GM19025 (cell line): ENCODE data around the gene CADM2.

ENCODE experiments used
- ATAC-seq: cut with Tn5 transposase; IDR thresholded peaks from one replicate; pipeline ENCODE4 v1.9.1; 2021; ENCODE audit warnings: mild to moderate bottlenecking, low read depth, moderate library complexity; ENCODE audit not compliant: unreplicated experiment

CADM2 gene

GRCh38 chr3:85737846-85738245 lies 779.1 kb downstream of the CADM2 start:
- no peak for ATAC-seq

GRCh38 chr3:85740561-85740960 lies 781.8 kb downstream of the CADM2 start:
- no peak for ATAC-seq

- no peak for ATAC-seq
Measured at GRCh38 chr3:85758442-85758841, 799.7 kb downstream of the CADM2 start.

- no peak for ATAC-seq
Measured at GRCh38 chr3:85760342-85760741, 801.6 kb downstream of the CADM2 start.

- ATAC-seq = no peak
Measured at GRCh38 chr3:85780806-85781205, 822.0 kb downstream of the CADM2 start.

GRCh38 chr3:85781806-85782205 lies 823.0 kb downstream of the CADM2 start:
- no peak for ATAC-seq

- no peak for ATAC-seq
Measured at GRCh38 chr3:85783291-85783690, 824.5 kb downstream of the CADM2 start.

GRCh38 chr3:85785766-85786165 lies 827.0 kb downstream of the CADM2 start:
- ATAC-seq = no peak

- ATAC-seq = no peak
Measured at GRCh38 chr3:85790445-85791030, 831.7 kb downstream of the CADM2 start.

- ATAC-seq = no peak
Measured at GRCh38 chr3:85796140-85796539, 837.4 kb downstream of the CADM2 start.

GRCh38 chr3:85800676-85801075 lies 841.9 kb downstream of the CADM2 start:
- no peak for ATAC-seq

GRCh38 chr3:85801955-85802354 lies 843.2 kb downstream of the CADM2 start:
- ATAC-seq = no peak

- ATAC-seq = no peak
Measured at GRCh38 chr3:85808755-85809154, 850.0 kb downstream of the CADM2 start.

GRCh38 chr3:85821130-85821756 lies 862.5 kb downstream of the CADM2 start:
- no peak for ATAC-seq

- no peak for ATAC-seq
Measured at GRCh38 chr3:85835857-85836440, 877.2 kb downstream of the CADM2 start.

GRCh38 chr3:85837402-85837801 lies 878.6 kb downstream of the CADM2 start:
- ATAC-seq = no peak

GRCh38 chr3:85838921-85839320 lies 880.1 kb downstream of the CADM2 start:
- ATAC-seq = no peak

- no peak for ATAC-seq
Measured at GRCh38 chr3:85842081-85842480, 883.3 kb downstream of the CADM2 start.

- ATAC-seq = no peak
Measured at GRCh38 chr3:85846940-85847339, 888.2 kb downstream of the CADM2 start.

- ATAC-seq = no peak
Measured at GRCh38 chr3:85851071-85851470, 892.3 kb downstream of the CADM2 start.

- no peak for ATAC-seq
Measured at GRCh38 chr3:85853805-85854204, 895.0 kb downstream of the CADM2 start.

GRCh38 chr3:85862893-85863455 lies 904.2 kb downstream of the CADM2 start:
- ATAC-seq = no peak
